CD4-positive, alpha-beta T cell treated with Interleukin-6 at 100 ng/mL for 8 hours (primary cell): ENCODE data around the gene SEC61A2.
A peak's percentile ranks its signal among the peaks of the same experiment; 100 is the strongest.

Source experiments
- DNase-seq: peaks from one replicate; pipeline ENCODE4 v3.0.0-alpha.2; 2020; ENCODE audit warnings: mixed read lengths, low spot score

Gene SEC61A2

GRCh38 chr10:12196531-12197211 is 67.2 kb downstream of the SEC61A2 start:
- no peak for DNase-seq

GRCh38 chr10:12198156-12198555 is 68.7 kb downstream of the SEC61A2 start:
- DNase-seq = no peak

- DNase-seq = no peak
These were observed 71.4 kb downstream of the SEC61A2 start for GRCh38 chr10:12200850-12201249.

GRCh38 chr10:12201543-12201942 is 72.1 kb downstream of the SEC61A2 start:
- DNase-seq = no peak

- DNase-seq = no peak
These were observed 72.7 kb downstream of the SEC61A2 start for GRCh38 chr10:12202226-12202625.

- no peak for DNase-seq
These were observed 75.6 kb downstream of the SEC61A2 start for GRCh38 chr10:12205082-12205481.

- no peak for DNase-seq
These were observed 77.6 kb downstream of the SEC61A2 start for GRCh38 chr10:12207114-12207513.

- DNase-seq = no peak
These were observed 79.0 kb downstream of the SEC61A2 start for GRCh38 chr10:12208460-12208859.

GRCh38 chr10:12212454-12212853 is 83.0 kb downstream of the SEC61A2 start:
- no peak for DNase-seq

- DNase-seq = no peak
These were observed 84.1 kb downstream of the SEC61A2 start for GRCh38 chr10:12213621-12214020.

GRCh38 chr10:12214093-12214492 is 84.6 kb downstream of the SEC61A2 start:
- DNase-seq = no peak

GRCh38 chr10:12214763-12215218 is 85.3 kb downstream of the SEC61A2 start:
- DNase-seq = peak; percentile 35
